ENCODE measurements around the gene MIA2.
A peak's percentile ranks its signal among the peaks of the same experiment; 100 is the strongest.

MIA2 gene

DNA sequence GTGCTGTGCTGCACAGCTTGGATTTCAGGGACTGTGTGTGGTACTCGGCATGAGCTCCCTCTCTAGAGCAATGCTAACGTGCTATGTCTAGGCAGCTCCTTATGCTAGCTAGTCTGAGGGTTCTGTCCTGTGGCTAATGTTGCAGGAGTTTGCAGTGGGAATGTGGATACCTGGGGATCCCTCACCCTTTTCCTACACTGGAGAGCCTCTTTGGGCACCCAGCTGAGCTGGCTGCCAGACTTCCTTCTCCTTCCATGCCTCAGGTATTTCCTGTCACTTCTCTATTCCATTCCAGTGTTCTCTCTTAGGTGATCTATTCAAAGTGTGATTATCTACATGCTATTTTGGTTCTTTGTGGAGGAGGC is 133.7 kb downstream of the MIA2 start:
- no peaks in the 10 kb centered on the region for H3F3A ChIP-seq (ENCODE audit: control insufficient read depth, insufficient read depth)
- H3K36me3 ChIP-seq (ENCODE audit: control insufficient read depth, low read length) = 0 out of 2 replicates have a peak, but pooled peaks cover 4% of the 10 kb centered on the region
- no peaks in the 10 kb centered on the region for H3K9me3 ChIP-seq (ENCODE audit: control insufficient read depth, insufficient read depth, low read length)
- no peak overlapping the region for H3K4me2 ChIP-seq (ENCODE audit: low read length)
- H3K79me2 ChIP-seq (ENCODE audit: control insufficient read depth, low read length) = no peaks in the 10 kb centered on the region
- H3K9me2 ChIP-seq (replicated peaks; ENCODE audit: control insufficient read depth, low read length) = no peaks in the 10 kb centered on the region
- H3K27ac ChIP-seq (ENCODE audit: low read depth, low read length) = no peak overlapping the region
- no peaks in the 10 kb centered on the region for H3K4me1 ChIP-seq (ENCODE audit: control insufficient read depth, low read length)
- TF ChIP-seq, protein P1, sequence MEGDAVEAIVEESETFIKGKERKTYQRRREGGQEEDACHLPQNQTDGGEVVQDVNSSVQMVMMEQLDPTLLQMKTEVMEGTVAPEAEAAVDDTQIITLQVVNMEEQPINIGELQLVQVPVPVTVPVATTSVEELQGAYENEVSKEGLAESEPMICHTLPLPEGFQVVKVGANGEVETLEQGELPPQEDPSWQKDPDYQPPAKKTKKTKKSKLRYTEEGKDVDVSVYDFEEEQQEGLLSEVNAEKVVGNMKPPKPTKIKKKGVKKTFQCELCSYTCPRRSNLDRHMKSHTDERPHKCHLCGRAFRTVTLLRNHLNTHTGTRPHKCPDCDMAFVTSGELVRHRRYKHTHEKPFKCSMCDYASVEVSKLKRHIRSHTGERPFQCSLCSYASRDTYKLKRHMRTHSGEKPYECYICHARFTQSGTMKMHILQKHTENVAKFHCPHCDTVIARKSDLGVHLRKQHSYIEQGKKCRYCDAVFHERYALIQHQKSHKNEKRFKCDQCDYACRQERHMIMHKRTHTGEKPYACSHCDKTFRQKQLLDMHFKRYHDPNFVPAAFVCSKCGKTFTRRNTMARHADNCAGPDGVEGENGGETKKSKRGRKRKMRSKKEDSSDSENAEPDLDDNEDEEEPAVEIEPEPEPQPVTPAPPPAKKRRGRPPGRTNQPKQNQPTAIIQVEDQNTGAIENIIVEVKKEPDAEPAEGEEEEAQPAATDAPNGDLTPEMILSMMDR (IDR thresholded peaks at IDR 0.05; ENCODE audit: low read depth, low read length, poor library complexity, severe bottlenecking) = no peak
- TF ChIP-seq EZH2phosphoT487 (IDR thresholded peaks at IDR 0.05; ENCODE audit: borderline replicate concordance, low read length) = no peak
- no peak overlapping the region for H3K4me3 ChIP-seq (ENCODE audit: low read length)
- H3K27me3 ChIP-seq (ENCODE audit: control insufficient read depth, low read length) = no peaks in the 10 kb centered on the region
- no peaks in the 10 kb centered on the region for H4K20me1 ChIP-seq (ENCODE audit: control insufficient read depth, insufficient read depth, low read depth, low read length)

DNA sequence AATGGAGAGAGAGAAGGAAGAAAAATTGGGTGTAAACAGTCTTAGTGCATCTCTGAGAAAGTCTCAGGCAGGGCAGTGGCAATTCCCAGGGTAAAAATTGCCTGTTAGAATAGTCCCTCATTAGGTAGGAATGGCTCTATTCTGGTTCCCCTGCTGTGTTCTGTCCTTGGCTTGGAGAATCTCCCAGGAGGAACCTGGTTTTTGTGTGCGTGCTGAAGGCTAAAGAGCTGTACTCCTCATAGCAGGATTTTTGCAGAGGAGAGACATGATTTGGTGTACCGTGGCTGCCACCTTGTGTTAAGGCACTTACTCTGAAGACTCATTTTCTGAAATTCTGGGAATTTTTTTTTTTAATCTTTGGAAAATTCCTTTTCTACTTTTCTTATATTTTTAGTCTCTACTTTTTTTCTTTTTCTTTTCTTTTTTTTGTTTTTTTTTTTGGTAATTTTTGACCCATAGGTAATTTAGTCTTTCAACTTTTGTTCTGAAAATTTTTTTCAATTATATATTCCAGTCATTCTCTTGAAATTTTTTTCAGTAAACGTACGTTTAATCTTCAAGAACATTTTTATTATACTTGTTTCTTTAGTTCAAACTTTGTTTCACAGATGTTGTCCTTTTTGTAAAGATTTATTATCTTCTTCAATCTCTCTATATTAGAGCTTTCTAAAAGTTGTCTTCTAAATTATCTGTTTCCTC is 134.7 kb downstream of the MIA2 start:
- H3K79me2 ChIP-seq (ENCODE audit: control insufficient read depth, low read length) = no peaks in the 10 kb centered on the region

DNA sequence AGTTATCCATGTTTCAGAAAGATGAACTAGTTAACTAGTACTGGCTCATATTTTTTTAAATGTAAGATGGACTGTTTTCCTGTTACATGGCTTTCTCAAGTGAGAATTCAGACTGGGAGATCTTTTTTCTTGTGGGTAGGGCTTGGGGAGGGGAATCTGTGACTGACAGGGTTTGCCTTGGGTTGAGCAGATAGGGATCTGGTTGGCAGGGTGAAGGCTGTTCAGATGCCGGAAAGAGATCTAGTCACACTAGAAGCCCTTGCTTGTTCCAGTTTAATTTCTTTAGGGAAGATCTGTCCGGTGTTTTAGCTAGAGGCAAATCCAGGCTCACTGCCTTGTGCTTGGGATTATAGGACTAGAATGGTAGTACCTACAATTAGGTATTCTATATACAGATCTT is 135.3 kb downstream of the MIA2 start:
- H3K27me3 ChIP-seq (ENCODE audit: control insufficient read depth, low read length) = no peaks in the 10 kb centered on the region
- no peaks in the 10 kb centered on the region for H3K9me2 ChIP-seq (replicated peaks; ENCODE audit: control insufficient read depth, low read length)
- H3K4me1 ChIP-seq (ENCODE audit: control insufficient read depth, low read length) = no peaks in the 10 kb centered on the region
- H3K4me3 ChIP-seq (ENCODE audit: low read length) = no peak overlapping the region
- no peaks in the 10 kb centered on the region for H4K20me1 ChIP-seq (ENCODE audit: control insufficient read depth, insufficient read depth, low read depth, low read length)
- no peak for TF ChIP-seq EZH2phosphoT487 (IDR thresholded peaks at IDR 0.05; ENCODE audit: borderline replicate concordance, low read length)
- TF ChIP-seq, protein P1 (IDR thresholded peaks at IDR 0.05; ENCODE audit: low read depth, low read length, poor library complexity, severe bottlenecking) = no peak
- no peak overlapping the region for H3K27ac ChIP-seq (ENCODE audit: low read depth, low read length)
- H3K4me2 ChIP-seq (ENCODE audit: low read length) = no peak overlapping the region
- H3K79me2 ChIP-seq (ENCODE audit: control insufficient read depth, low read length) = no peaks in the 10 kb centered on the region
- no peaks in the 10 kb centered on the region for H3K9me3 ChIP-seq (ENCODE audit: control insufficient read depth, insufficient read depth, low read length)
- 0 out of 2 replicates have a peak, but pooled peaks cover 4% of the 10 kb centered on the region for H3K36me3 ChIP-seq (ENCODE audit: control insufficient read depth, low read length)
- no peaks in the 10 kb centered on the region for H3F3A ChIP-seq (ENCODE audit: control insufficient read depth, insufficient read depth)

More for the DNA sequence above, 134.7 kb downstream of the MIA2 start:
- Histone ChIP-seq H3K9me2 (replicated peaks; ENCODE audit: control insufficient read depth, low read length) (no peaks in the 10 kb centered on the region), H4K20me1 (ENCODE audit: control insufficient read depth, insufficient read depth, low read depth, low read length) (no peaks in the 10 kb centered on the region), H3F3A (ENCODE audit: control insufficient read depth, insufficient read depth) (no peaks in the 10 kb centered on the region), H3K36me3 (ENCODE audit: control insufficient read depth, low read length) (0 out of 2 replicates have a peak, but pooled peaks cover 4% of the 10 kb centered on the region), H3K4me2 (ENCODE audit: low read length) (no peak overlapping the region), H3K4me3 (ENCODE audit: low read length) (no peak overlapping the region), H3K9me3 (ENCODE audit: control insufficient read depth, insufficient read depth, low read length) (no peaks in the 10 kb centered on the region), H3K27ac (ENCODE audit: low read depth, low read length) (no peak overlapping the region), H3K27me3 (ENCODE audit: control insufficient read depth, low read length) (no peaks in the 10 kb centered on the region), H3K4me1 (ENCODE audit: control insufficient read depth, low read length) (no peaks in the 10 kb centered on the region)
- TF ChIP-seq, protein P1 (IDR thresholded peaks at IDR 0.05; ENCODE audit: low read depth, low read length, poor library complexity, severe bottlenecking) = peak; percentile 39
- no peak for TF ChIP-seq EZH2phosphoT487 (IDR thresholded peaks at IDR 0.05; ENCODE audit: borderline replicate concordance, low read length)
